HG03060 (cell line): ENCODE results near the gene EIF3A.
"Not testable (repeated sequence)": the region's sequence is repeated elsewhere in the genome, so short reads cannot be mapped to it uniquely, and the experiment has no call there.

Experiments used
- ATAC-seq: cut with Tn5 transposase; IDR thresholded peaks from one replicate; pipeline ENCODE4 v1.9.1; 2021; ENCODE audit warnings: low read depth, moderate number of reproducible peaks; ENCODE audit not compliant: unreplicated experiment

The EIF3A gene

GRCh38 chr10:119080521-119081259, at the start of gene EIF3A:
EIF3A (minus strand) TSS chr10:119080817; CDS start chr10:119080676, 141 bp downstream.
- ATAC-seq: peak; percentile 59

GRCh38 chr10:119129721-119130120, 49.1 kb upstream of the EIF3A start:
- ATAC-seq: no peak

- ATAC-seq: no peak
Measured at GRCh38 chr10:119125942-119126341, 45.3 kb upstream of the EIF3A start.

- ATAC-seq: no peak
Measured at GRCh38 chr10:119120875-119121274, 40.3 kb upstream of the EIF3A start.

- ATAC-seq: peak; percentile 89
Measured at GRCh38 chr10:119120413-119120867, 39.8 kb upstream of the EIF3A start.

- ATAC-seq: no peak
Measured at GRCh38 chr10:119119400-119119799, 38.8 kb upstream of the EIF3A start.

- no peak for ATAC-seq
Measured at GRCh38 chr10:119118231-119118630, 37.6 kb upstream of the EIF3A start.

- ATAC-seq: no peak
Measured at GRCh38 chr10:119116326-119116951, 35.8 kb upstream of the EIF3A start.

GRCh38 chr10:119115926-119116325, 35.3 kb upstream of the EIF3A start:
- ATAC-seq: no peak

- ATAC-seq: no peak
Measured at GRCh38 chr10:119113751-119114732, 33.4 kb upstream of the EIF3A start.

- no peak for ATAC-seq
Measured at GRCh38 chr10:119112056-119112455, 31.4 kb upstream of the EIF3A start.

GRCh38 chr10:119107771-119108170, 27.2 kb upstream of the EIF3A start:
- ATAC-seq: not testable (repeated sequence)

- ATAC-seq: not testable (repeated sequence)
Measured at GRCh38 chr10:119107106-119107505, 26.5 kb upstream of the EIF3A start.

- ATAC-seq: not testable (repeated sequence)
Measured at GRCh38 chr10:119105899-119106298, 25.3 kb upstream of the EIF3A start.

- ATAC-seq: no peak
Measured at GRCh38 chr10:119105155-119105554, 24.5 kb upstream of the EIF3A start.

GRCh38 chr10:119104654-119105015, 24.0 kb upstream of the EIF3A start:
- ATAC-seq: no peak

GRCh38 chr10:119103903-119104653, 23.5 kb upstream of the EIF3A start, which contains the start of gene DENND10:
DENND10 (plus strand) TSS chr10:119104113; CDS start chr10:119104143, 30 bp downstream.
- peak; percentile 59 for ATAC-seq

GRCh38 chr10:119103241-119103902, 22.8 kb upstream of the EIF3A start:
- ATAC-seq: no peak

- no peak for ATAC-seq
Measured at GRCh38 chr10:119101366-119102098, 20.9 kb upstream of the EIF3A start.
